Ovary (tissue), 9 donors: ENCODE results near the gene TSPAN5. TPM values are rescaled to one million over a fixed set of nuclear protein-coding genes. Genes with fewer than 3 reads are reported as not detected.

Experiments
- DNase-seq, 5 donors: peaks; one replicate each; pipeline ENCODE4 v3.0.0-alpha.2; 2019 to 2020
- H3K27ac ChIP-seq, 2 donors: fragments of 200-600 bp; one replicate each; pipeline versions ENCODE4 v1.5.1 to v1.8.0; 2019 to 2022
- H3K27me3 ChIP-seq: fragments of 200-600 bp; one replicate; pipeline ENCODE4 v1.8.0; 2022
- H3K36me3 ChIP-seq: fragments of 200-600 bp; sonication (generic); one replicate; pipeline ENCODE4 v1.5.1; 2019
- H3K4me1 ChIP-seq: one replicate; pipeline ENCODE4 v1.8.1; 2013; ENCODE audit warnings: mild to moderate bottlenecking, moderate library complexity; ENCODE audit not compliant: insufficient read depth
- H3K4me3 ChIP-seq: fragments of 200-600 bp; sonication (generic); one replicate; pipeline ENCODE4 v1.5.1; 2017
- H3K9me3 ChIP-seq, 2 donors: fragments of 200-600 bp in 1 of 2; sonication (generic) in 1 of 2; one replicate each; pipeline versions ENCODE4 v1.5.1 to v1.8.1; 2013 to 2019; ENCODE audit warnings: mild to moderate bottlenecking in 1 of 2, moderate library complexity in 1 of 2
- EP300 ChIP-seq: sonication (generic); formaldehyde crosslinking; IDR thresholded peaks from one replicate; pipeline ENCODE4 v1.6.1; 2017; ENCODE audit warnings: antibody characterized with exemption
- POLR2A ChIP-seq: fragments of 450-650 bp; IDR thresholded peaks from one replicate; pipeline ENCODE4 v1.6.1; 2017; ENCODE audit warnings: antibody characterized with exemption, mild to moderate bottlenecking, moderate library complexity
- WGBS, 3 donors: extraction: QIAGEN DNeasy Blood & Tissue Kit in 1 of 3; methylation state at CpG; one replicate each; pipeline versions ENCODE4 v1.1.5 to v1.1.7; 2013 to 2017; 5-methylcytosine and 5-hydroxymethylcytosine counted together
- intact Hi-C, 4 donors: fragments of 100-400 bp; cut with DNase I; formaldehyde crosslinking; loops; one replicate each; pipeline versions ENCODE4 v1.11.0 to v1.15.1; 2022 to 2023
- polyA plus RNA-seq, 2 donors: library from polyadenylated mRNA; stranded (reverse); fragments of 200-250 nt in 1 of 2; fragments of 350-450 nt in 1 of 2; fragmentation: Illumina TruSeq in 1 of 2; extraction: RNeasy Lipid Tissue Mini Kit (QIAGEN cat#74804) in 1 of 2; gene quantifications; one replicate each; pipeline ENCODE4 v1.2.3, GENCODE V29; 2013 to 2014
- total RNA-seq, 7 donors: library from RNA; depleted of rRNA in 2 of 7; stranded (reverse); fragments of >200 nt in 2 of 7; fragmentation: NEBNext Ultra II Directional in 3 of 7; extraction: Animal tissue kit (Norgen Biotek cat#: 25700) in 3 of 7; gene quantifications; one replicate each; pipeline versions ENCODE4 v1.1.0 to v1.2.4, GENCODE V29; 2016 to 2023
- TF ChIP-seq, protein P1 (sequence below), 3 donors: fragments of 450-650 bp in 2 of 3; fragments of 200-600 bp in 1 of 3; IDR thresholded peaks; one replicate each; pipeline versions ENCODE4 v1.5.1 to v1.8.0; 2016 to 2022; ENCODE audit warnings: antibody characterized with exemption in 3 of 3, mild to moderate bottlenecking in 1 of 3
- donor health status: DM: no; HTN: no; CAD: no; lungs with moderate emphysema.
- donor health status: DM: no; HTN: no; CAD: no.
- donor health status: Bipolar disorder and iron deficiency.
- donor health status: DM: yes; HTN: yes; CAD: no.
- donor health status: DM: no; HTN: no; CAD: no.
- donor health status: DM: yes; HTN: yes; CAD: no.

Gene TSPAN5
- total and polyA plus RNA-seq, 9 donors, result 34.0 to 69.5 (median 48.2) TPM

- Histone ChIP-seq H3K27me3 (no peaks in the 10 kb centered on the region), H3K4me3 (no peak overlapping the region), H3K36me3 (no peaks in the 10 kb centered on the region), H3K9me3 (no peaks in the 10 kb centered on the region), H3K4me1 (peaks cover 12% of the 10 kb centered on the region), H3K27ac (no peak overlapping the region)
- TF ChIP-seq POLR2A, result no peak
- TF ChIP-seq, protein P1, sequence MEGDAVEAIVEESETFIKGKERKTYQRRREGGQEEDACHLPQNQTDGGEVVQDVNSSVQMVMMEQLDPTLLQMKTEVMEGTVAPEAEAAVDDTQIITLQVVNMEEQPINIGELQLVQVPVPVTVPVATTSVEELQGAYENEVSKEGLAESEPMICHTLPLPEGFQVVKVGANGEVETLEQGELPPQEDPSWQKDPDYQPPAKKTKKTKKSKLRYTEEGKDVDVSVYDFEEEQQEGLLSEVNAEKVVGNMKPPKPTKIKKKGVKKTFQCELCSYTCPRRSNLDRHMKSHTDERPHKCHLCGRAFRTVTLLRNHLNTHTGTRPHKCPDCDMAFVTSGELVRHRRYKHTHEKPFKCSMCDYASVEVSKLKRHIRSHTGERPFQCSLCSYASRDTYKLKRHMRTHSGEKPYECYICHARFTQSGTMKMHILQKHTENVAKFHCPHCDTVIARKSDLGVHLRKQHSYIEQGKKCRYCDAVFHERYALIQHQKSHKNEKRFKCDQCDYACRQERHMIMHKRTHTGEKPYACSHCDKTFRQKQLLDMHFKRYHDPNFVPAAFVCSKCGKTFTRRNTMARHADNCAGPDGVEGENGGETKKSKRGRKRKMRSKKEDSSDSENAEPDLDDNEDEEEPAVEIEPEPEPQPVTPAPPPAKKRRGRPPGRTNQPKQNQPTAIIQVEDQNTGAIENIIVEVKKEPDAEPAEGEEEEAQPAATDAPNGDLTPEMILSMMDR (IDR thresholded peaks at IDR 0.05), result no peak
- no peak for TF ChIP-seq EP300
- DNase-seq, result no peak
- WGBS, 3 donors, result 91 to 97% (median 96%) methylated on average over 1 of the region's 1 CpG
- intact Hi-C loops, result no loop called here
Observed at GRCh38 chr4:98604723-98605122, 53.7 kb downstream of the TSPAN5 start.

- DNase-seq, result no peak
- intact Hi-C loops, result no loop called here
- no peaks in the 10 kb centered on the region for H3K9me3 ChIP-seq
- WGBS, 3 donors, result 71 to 80% (median 74%) methylated on average over 10 of the region's 10 CpGs
- no peaks in the 10 kb centered on the region for H3K36me3 ChIP-seq
- H3K27me3 ChIP-seq, result no peaks in the 10 kb centered on the region
- no peak overlapping the region for H3K27ac ChIP-seq
- no peak for TF ChIP-seq POLR2A
- TF ChIP-seq, protein P1 (IDR thresholded peaks at IDR 0.05), result no peak
- no peak for TF ChIP-seq EP300
- H3K4me3 ChIP-seq, result no peak overlapping the region
- peaks cover 6% of the 10 kb centered on the region for H3K4me1 ChIP-seq
Observed at GRCh38 chr4:98603683-98604521, 54.5 kb downstream of the TSPAN5 start.

- H3K27ac ChIP-seq, result no peak overlapping the region
- no peak for DNase-seq
- no peak for TF ChIP-seq POLR2A
- TF ChIP-seq, protein P1 (IDR thresholded peaks at IDR 0.05), result no peak
- TF ChIP-seq EP300, result no peak
- no peaks in the 10 kb centered on the region for H3K27me3 ChIP-seq
- no peak overlapping the region for H3K4me3 ChIP-seq
- H3K4me1 ChIP-seq, result peaks cover 4% of the 10 kb centered on the region
- no peaks in the 10 kb centered on the region for H3K9me3 ChIP-seq
- no peaks in the 10 kb centered on the region for H3K36me3 ChIP-seq
- intact Hi-C loops, result no loop called here
- 91 to 95% (median 95%) methylated on average over 1 of the region's 1 CpG for WGBS, 3 donors
Observed at GRCh38 chr4:98602270-98602669, 56.1 kb downstream of the TSPAN5 start.

GRCh38 chr4:98601708-98602107 lies 56.7 kb downstream of the TSPAN5 start:
- no peak overlapping the region for H3K4me3 ChIP-seq
- no peaks in the 10 kb centered on the region for H3K9me3 ChIP-seq
- intact Hi-C loops, result no loop called here
- peaks cover 2% of the 10 kb centered on the region for H3K4me1 ChIP-seq
- H3K36me3 ChIP-seq, result no peaks in the 10 kb centered on the region
- no peak for DNase-seq
- 59 to 71% (median 69%) methylated on average over 3 of the region's 3 CpGs for WGBS, 3 donors
- no peak for TF ChIP-seq POLR2A
- no peak for TF ChIP-seq EP300
- TF ChIP-seq, protein P1 (IDR thresholded peaks at IDR 0.05), result no peak
- no peak overlapping the region for H3K27ac ChIP-seq
- no peaks in the 10 kb centered on the region for H3K27me3 ChIP-seq
